Activated naive CD4-positive, alpha-beta T cell treated with anti-CD3 and anti-CD28 coated beads for 36 hours (primary cell): Measurements from ENCODE around the gene TNNT2. TPM values are rescaled to one million over a fixed set of nuclear protein-coding genes. Genes with fewer than 3 reads are reported as not detected.

ENCODE experiments used
- CTCF ChIA-PET: fragments of 350-600 bp; sonication (Branson Sonifier 250); formaldehyde crosslinking; loops from one replicate; lab custom pipeline; 2021; ENCODE audit warnings: antibody characterized with exemption; lab: Charles Lee
- DNase-seq: peaks from one replicate; pipeline ENCODE4 v3.0.0-alpha.2; 2020
- H3K27ac Mint-ChIP-seq: one replicate; pipeline ENCODE4 v1.8.0; 2021; ENCODE audit warnings: mild to moderate bottlenecking, mixed read lengths
- H3K27me3 Mint-ChIP-seq: one replicate; pipeline ENCODE4 v1.8.0; 2021; ENCODE audit warnings: low read depth, mixed read lengths
- H3K36me3 Mint-ChIP-seq: one replicate; pipeline ENCODE4 v1.8.0; 2021; ENCODE audit warnings: low read depth, mixed read lengths
- H3K4me1 Mint-ChIP-seq: one replicate; pipeline ENCODE4 v1.8.0; 2021; ENCODE audit warnings: low read depth, mixed read lengths
- H3K4me3 Mint-ChIP-seq: one replicate; pipeline ENCODE4 v1.8.0; 2021; ENCODE audit warnings: mild to moderate bottlenecking, moderate library complexity, mixed read lengths
- H3K9me3 Mint-ChIP-seq: one replicate; pipeline ENCODE4 v1.8.0; 2021; ENCODE audit warnings: mixed read lengths
- intact Hi-C: fragments of 100-400 bp; cut with micrococcal nuclease; formaldehyde crosslinking; loops from one replicate; pipeline ENCODE4 v1.15.1; 2023
- total RNA-seq, 2 experiments: library from RNA; stranded (reverse); gene quantifications; one replicate each; pipeline ENCODE4 v1.2.3, GENCODE V29; 2021

Gene TNNT2
- total RNA-seq, 2 experiments from 2014 or later: not detected

DNA sequence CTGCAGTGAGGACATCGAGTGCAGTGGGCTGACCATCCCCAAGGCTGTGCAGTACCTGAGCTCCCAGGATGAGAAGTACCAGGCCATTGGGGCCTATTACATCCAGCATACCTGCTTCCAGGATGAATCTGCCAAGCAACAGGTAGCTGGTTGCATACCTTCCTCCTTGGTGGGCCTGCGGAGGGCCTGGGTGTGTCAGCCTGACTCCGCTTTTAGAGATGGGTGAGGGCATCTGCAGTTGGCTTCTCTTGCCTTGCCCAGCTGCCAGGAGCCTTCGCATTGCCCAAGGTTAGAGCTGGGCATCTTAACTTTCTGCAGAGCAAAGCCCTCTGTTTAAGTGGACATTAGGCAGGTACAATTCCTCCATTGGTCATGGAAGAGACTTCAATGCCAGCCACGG is 60.9 kb downstream of the TNNT2 start:
- no peak for DNase-seq
- intact Hi-C loops: no loop called here
- H3K36me3 Mint-ChIP-seq: no peaks in the 10 kb centered on the region
- H3K9me3 Mint-ChIP-seq: no peaks in the 10 kb centered on the region
- peaks cover 3% of the 10 kb centered on the region for H3K4me1 Mint-ChIP-seq
- no peak overlapping the region for H3K27ac Mint-ChIP-seq
- CTCF ChIA-PET: interaction anchor here (1.0 kb wide), 1 partner anchor 45 kb away, joined by 3 read pairs; no protein-coding TSS in a partner anchor
- H3K27me3 Mint-ChIP-seq: peaks cover 2% of the 10 kb centered on the region
- no peak overlapping the region for H3K4me3 Mint-ChIP-seq

DNA sequence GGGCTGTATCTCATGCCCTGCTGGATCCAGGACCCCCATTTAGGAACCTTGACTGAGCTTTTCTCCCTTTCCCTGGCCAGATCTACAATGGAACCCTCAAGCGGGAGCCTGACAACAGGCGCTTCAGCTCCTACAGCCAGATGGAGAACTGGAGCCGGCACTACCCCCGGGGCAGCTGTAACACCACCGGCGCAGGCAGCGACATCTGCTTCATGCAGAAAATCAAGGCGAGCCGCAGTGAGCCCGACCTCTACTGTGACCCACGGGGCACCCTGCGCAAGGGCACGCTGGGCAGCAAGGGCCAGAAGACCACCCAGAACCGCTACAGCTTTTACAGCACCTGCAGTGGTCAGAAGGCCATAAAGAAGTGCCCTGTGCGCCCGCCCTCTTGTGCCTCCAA is 64.4 kb downstream of the TNNT2 start:
- DNase-seq: no peak
- Mint-ChIP-seq H3K27me3 (peaks cover 7% of the 10 kb centered on the region), H3K4me3 (no peak overlapping the region), H3K27ac (no peak overlapping the region), H3K4me1 (peaks cover 7% of the 10 kb centered on the region), H3K9me3 (no peaks in the 10 kb centered on the region), H3K36me3 (no peaks in the 10 kb centered on the region)
- intact Hi-C loops: no loop called here
- CTCF ChIA-PET: no interaction called here

DNA sequence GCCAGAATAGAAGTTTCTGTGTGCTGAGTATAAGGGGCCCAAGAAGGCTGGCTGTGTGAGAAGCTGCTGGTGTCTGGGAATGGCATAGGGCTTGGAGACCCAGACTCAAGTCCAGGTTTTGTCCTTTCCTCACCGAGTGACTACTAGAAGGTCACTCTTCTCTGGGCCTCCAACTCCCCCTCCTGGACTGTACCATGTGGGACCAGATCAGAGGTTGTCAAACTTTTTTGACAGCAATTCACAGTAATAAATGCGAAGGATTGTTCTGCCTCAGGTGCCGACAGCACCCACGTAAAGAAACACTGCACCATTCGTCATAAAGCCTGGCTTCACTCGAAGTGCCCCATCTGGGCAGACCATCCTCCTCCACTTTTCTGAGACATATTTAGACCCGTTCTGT is 65.2 kb downstream of the TNNT2 start:
- no peaks in the 10 kb centered on the region for H3K36me3 Mint-ChIP-seq
- no peak for DNase-seq
- H3K9me3 Mint-ChIP-seq: no peaks in the 10 kb centered on the region
- H3K27ac Mint-ChIP-seq: no peak overlapping the region
- H3K4me3 Mint-ChIP-seq: no peak overlapping the region
- CTCF ChIA-PET: interaction anchor here (1.1 kb wide), 1 partner anchor 34 kb away, joined by 3 read pairs; no protein-coding TSS in a partner anchor
- peaks cover 7% of the 10 kb centered on the region for H3K27me3 Mint-ChIP-seq
- intact Hi-C loops: no loop called here
- H3K4me1 Mint-ChIP-seq: peaks cover 7% of the 10 kb centered on the region

DNA sequence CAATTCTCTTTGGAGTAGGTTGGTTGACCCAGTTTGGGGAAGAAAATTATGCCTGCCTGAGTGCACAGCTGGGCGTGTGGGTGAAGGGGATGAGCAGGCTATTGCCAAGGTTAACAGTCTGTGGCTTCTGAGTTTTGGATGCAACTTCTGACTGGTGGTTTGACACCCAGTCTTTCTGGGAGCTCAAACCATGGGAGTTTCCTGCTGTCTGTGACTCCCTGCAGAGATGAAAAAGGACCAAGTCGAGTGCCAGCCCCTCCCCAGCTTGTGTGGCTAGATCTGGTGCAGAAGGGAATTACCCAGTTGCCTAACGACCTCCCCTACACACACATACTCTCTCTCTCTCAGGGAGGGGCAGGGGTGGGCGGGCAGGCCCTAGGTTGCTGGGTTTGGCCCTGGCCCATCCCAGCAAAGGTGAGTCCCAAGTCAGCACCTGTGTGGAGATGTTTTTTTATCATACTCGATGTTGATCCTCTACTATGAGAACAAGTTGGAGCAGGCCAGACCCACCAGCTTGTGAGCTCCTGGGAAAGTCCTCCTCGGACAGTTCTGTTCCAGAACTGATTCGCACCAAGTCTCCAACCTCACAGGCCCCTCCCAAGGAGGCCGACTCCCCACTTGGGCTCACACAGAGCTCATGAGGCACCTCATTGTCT is 66.0 kb downstream of the TNNT2 start:
- Mint-ChIP-seq H3K4me3 (no peak overlapping the region), H3K36me3 (no peaks in the 10 kb centered on the region), H3K27me3 (peaks cover 7% of the 10 kb centered on the region), H3K9me3 (no peaks in the 10 kb centered on the region), H3K4me1 (peaks cover 7% of the 10 kb centered on the region), H3K27ac (no peak overlapping the region)
- DNase-seq: peak; percentile 64
- intact Hi-C loops: no loop called here
- CTCF ChIA-PET: interaction anchor here (0.5 to 1.3 kb wide), 3 partner anchors 13 to 35 kb away, joined by 3 to 5 read pairs (median 3); no protein-coding TSS in a partner anchor

DNA sequence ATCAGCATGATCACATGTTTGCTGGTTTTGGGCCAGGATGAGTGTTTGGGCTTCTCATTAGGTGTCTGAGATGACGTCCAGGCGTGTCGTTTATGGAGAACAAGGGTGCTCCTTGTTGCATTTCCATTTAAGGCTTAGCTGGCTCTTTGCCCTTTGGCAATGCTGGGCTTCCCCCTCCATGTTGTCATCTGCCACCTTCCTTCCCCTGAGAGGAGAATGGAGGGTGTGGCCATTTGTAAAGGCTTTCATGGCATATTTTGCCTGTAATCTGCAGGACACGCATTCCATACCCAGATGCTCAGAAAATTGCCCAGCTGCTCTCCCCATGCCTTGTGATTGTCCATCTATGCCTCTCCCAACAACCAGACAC is 66.5 kb downstream of the TNNT2 start:
- H3K36me3 Mint-ChIP-seq: no peaks in the 10 kb centered on the region
- H3K27me3 Mint-ChIP-seq: peaks cover 7% of the 10 kb centered on the region
- peaks cover 7% of the 10 kb centered on the region for H3K4me1 Mint-ChIP-seq
- peak; percentile 7 for DNase-seq
- CTCF ChIA-PET: interaction anchor here (0.5 to 1.3 kb wide), 2 partner anchors 13 to 35 kb away, joined by 3 to 5 read pairs; no protein-coding TSS in a partner anchor
- intact Hi-C loops: no loop called here
- H3K4me3 Mint-ChIP-seq: no peak overlapping the region
- H3K27ac Mint-ChIP-seq: no peak overlapping the region
- no peaks in the 10 kb centered on the region for H3K9me3 Mint-ChIP-seq

DNA sequence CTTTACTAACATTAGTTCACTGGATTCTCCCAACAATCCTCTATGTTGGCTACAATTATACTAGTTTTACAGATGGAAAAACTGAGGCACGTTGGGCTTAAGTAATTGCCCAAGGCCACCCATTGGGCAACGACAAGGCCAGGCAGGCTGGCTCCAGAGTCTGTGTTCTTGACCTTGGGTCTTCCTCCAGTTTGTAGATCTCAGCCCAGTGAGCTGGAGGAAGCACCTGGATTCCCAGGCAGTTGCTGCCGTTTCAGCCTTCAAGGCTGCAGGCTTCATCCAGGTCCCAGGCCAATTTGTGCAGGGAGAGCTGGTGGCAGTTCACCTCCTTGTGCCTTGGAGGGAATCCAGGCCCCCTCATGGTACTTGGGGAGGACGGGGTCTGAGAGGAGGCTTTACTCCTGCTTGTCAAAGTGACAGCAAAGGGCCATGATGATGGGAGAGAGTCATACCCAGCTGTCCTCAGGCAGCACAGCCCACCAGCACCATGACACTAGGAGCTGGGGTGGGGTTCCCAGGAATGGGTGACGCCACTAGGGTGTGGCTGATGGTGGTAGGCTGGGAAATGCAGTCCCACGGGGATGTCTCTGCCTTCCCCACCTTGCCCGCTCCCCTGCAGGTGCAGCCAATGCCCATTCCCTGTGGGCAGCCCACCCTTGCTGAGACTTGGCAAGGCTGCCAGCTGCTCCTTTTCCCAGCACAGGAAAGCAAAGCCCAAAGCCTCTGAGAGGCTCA is 67.1 kb downstream of the TNNT2 start:
- DNase-seq: no peak
- Mint-ChIP-seq H3K27ac (no peak overlapping the region), H3K4me1 (peaks cover 7% of the 10 kb centered on the region), H3K9me3 (no peaks in the 10 kb centered on the region), H3K36me3 (no peaks in the 10 kb centered on the region), H3K4me3 (no peak overlapping the region), H3K27me3 (peaks cover 7% of the 10 kb centered on the region)
- CTCF ChIA-PET: interaction anchor here (1.3 kb wide), 1 partner anchor 14 kb away, joined by 3 read pairs; no protein-coding TSS in a partner anchor
- intact Hi-C loops: no loop called here

DNA sequence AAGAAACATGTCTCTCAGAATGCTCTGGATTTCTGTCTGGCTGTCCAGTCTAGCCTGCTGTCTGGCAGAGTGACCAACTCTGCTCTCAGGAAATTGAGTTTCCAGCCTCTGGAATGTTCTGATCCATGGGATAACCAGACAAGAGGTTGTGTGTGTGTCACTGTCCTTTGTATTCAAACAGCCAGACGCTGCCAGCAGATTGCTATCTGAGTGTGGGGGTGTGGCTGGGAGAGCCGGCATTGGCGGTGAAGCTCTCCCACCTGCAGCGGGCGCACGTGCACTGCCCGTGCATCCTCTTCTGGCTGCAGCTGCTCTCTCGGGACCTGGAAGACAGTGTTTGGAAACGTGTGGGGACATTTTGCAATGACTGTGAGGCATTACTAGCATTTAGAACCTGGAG is 68.1 kb downstream of the TNNT2 start:
- Mint-ChIP-seq H3K4me1 (peaks cover 7% of the 10 kb centered on the region), H3K9me3 (no peaks in the 10 kb centered on the region), H3K27me3 (peaks cover 5% of the 10 kb centered on the region), H3K4me3 (no peak overlapping the region), H3K27ac (no peak overlapping the region), H3K36me3 (no peaks in the 10 kb centered on the region)
- DNase-seq: peak; percentile 42
- CTCF ChIA-PET: no interaction called here
- intact Hi-C loops: loop anchor here (1.0 kb wide), 1 partner anchor 52 kb away; no protein-coding TSS in a partner anchor

Other genes starting within 250 kb of the TNNT2 start
- gene TMEM9, start 223.2 kb downstream of the TNNT2 start, total RNA-seq: 10 to 100 TPM; 19.7 to 20.5 TPM
- not detected for gene IGFN1, start 186.9 kb downstream of the TNNT2 start, total RNA-seq
- not detected for gene PKP1, start 94.2 kb downstream of the TNNT2 start, total RNA-seq
- gene LAD1, start 21.6 kb upstream of the TNNT2 start, total RNA-seq: not detected
- not detected for gene TNNI1, start 44.0 kb upstream of the TNNT2 start, total RNA-seq
- 10 to 100 TPM; 19.5 TPM for gene PHLDA3, start 91.5 kb upstream of the TNNT2 start, total RNA-seq
- 10 to 100 TPM; 35.7 to 36.6 TPM for gene CSRP1, start 129.4 kb upstream of the TNNT2 start, total RNA-seq
- 1 to 10 TPM in 1 of 2 experiments, under 1 TPM in 1; 0.62 to 1.2 TPM for gene NAV1, start 161.4 kb upstream of the TNNT2 start, total RNA-seq